Left renal pelvis (tissue), 4 donors: ENCODE results near the gene LUC7L2. TPM values are rescaled to one million over a fixed set of nuclear protein-coding genes. Genes with fewer than 3 reads are reported as not detected.
"Not testable (repeated sequence)": the region's sequence is repeated elsewhere in the genome, so short reads cannot be mapped to it uniquely, and the experiment has no call there.

Source experiments
- DNase-seq, 4 donors: peaks; one replicate each; pipeline ENCODE4 v3.0.0-alpha.2; 2013; ENCODE audit warnings: low read depth in 4 of 4, low spot score in 3 of 4
- polyA plus RNA-seq, 4 donors: library from polyadenylated mRNA; unstranded; fragments of 120-200 nt; gene quantifications; one replicate each; pipeline ENCODE4 v1.2.1, GENCODE V29; 2013; ENCODE audit not compliant: insufficient read length in 4 of 4

LUC7L2 gene
- 100 to 1,000 TPM; 113 to 158 (median 144) TPM for polyA plus RNA-seq

- peak; percentile 97 to 99 (median 98) for DNase-seq
Measured at GRCh38 chr7:139359366-139360209, at the start of gene LUC7L2. LUC7L2 (plus strand) TSS chr7:139359894; CDS start chr7:139360262, 368 bp downstream.

- no peak for DNase-seq
Measured at GRCh38 chr7:139317939-139318505, 41.7 kb upstream of the LUC7L2 start.

- no peak for DNase-seq
Measured at GRCh38 chr7:139321071-139321745, 38.5 kb upstream of the LUC7L2 start.

- DNase-seq = not testable (repeated sequence)
Measured at GRCh38 chr7:139324709-139325108, 35.0 kb upstream of the LUC7L2 start.

- no peak for DNase-seq
Measured at GRCh38 chr7:139328375-139328774, 31.3 kb upstream of the LUC7L2 start.

GRCh38 chr7:139329119-139329518, 30.6 kb upstream of the LUC7L2 start:
- DNase-seq = no peak

- no peak for DNase-seq
Measured at GRCh38 chr7:139330333-139331030, 29.2 kb upstream of the LUC7L2 start.

- no peak for DNase-seq
Measured at GRCh38 chr7:139332697-139333359, 26.9 kb upstream of the LUC7L2 start.

GRCh38 chr7:139333443-139333842, 26.3 kb upstream of the LUC7L2 start:
- not testable (repeated sequence) for DNase-seq

- no peak for DNase-seq
Measured at GRCh38 chr7:139334399-139335150, 25.1 kb upstream of the LUC7L2 start.

- DNase-seq = no peak
Measured at GRCh38 chr7:139339025-139339424, 20.7 kb upstream of the LUC7L2 start.

- no peak for DNase-seq
Measured at GRCh38 chr7:139339698-139340036, 20.0 kb upstream of the LUC7L2 start.

- DNase-seq = peak; percentile 100
Measured at GRCh38 chr7:139340037-139340807, 19.5 kb upstream of the LUC7L2 start.

- no peak for DNase-seq
Measured at GRCh38 chr7:139340808-139341057, 19.0 kb upstream of the LUC7L2 start.

- peak; percentile 87 to 93 (median 89) for DNase-seq
Measured at GRCh38 chr7:139341058-139341775, 18.5 kb upstream of the LUC7L2 start, which contains the start of gene FMC1. FMC1 (plus strand) TSS chr7:139341337; CDS start chr7:139341385, 48 bp downstream.

GRCh38 chr7:139341776-139342226, 17.9 kb upstream of the LUC7L2 start:
- no peak for DNase-seq

GRCh38 chr7:139345042-139345441, 14.7 kb upstream of the LUC7L2 start:
- DNase-seq = no peak

GRCh38 chr7:139351027-139351426, 8.7 kb upstream of the LUC7L2 start:
- no peak for DNase-seq
